ENCODE results near the gene NDUFV3.
"Not testable (repeated sequence)": the region's sequence is repeated elsewhere in the genome, so short reads cannot be mapped to it uniquely, and the experiment has no call there.

Gene NDUFV3

GRCh38 chr21:42873096-42873495, 20.0 kb upstream of the NDUFV3 start:
- Histone ChIP-seq H3K23ac (ENCODE audit: low read depth, low read length, poor library complexity) (no peak overlapping the region), H2BK5ac (ENCODE audit: low read length) (no peak overlapping the region), H3K27me3 (ENCODE audit: control insufficient read depth in 3 of 3, insufficient read depth in 3 of 3, low read depth in 1 of 3, low read length in 3 of 3) (no peaks in the 10 kb centered on the region), H3K4me3 (ENCODE audit: low read length in 2 of 2) (no peak overlapping the region), H4K8ac (ENCODE audit: low read depth, low read length) (no peak overlapping the region), H3K4me2 (ENCODE audit: insufficient read depth, low read length, poor library complexity, severe bottlenecking) (no peak overlapping the region), H2BK15ac (ENCODE audit: low read length) (no peak overlapping the region), H4K91ac (ENCODE audit: low read depth, low read length, poor library complexity) (no peak overlapping the region), H2BK12ac (ENCODE audit: low read length) (no peak overlapping the region), H3K4me1 (ENCODE audit: control insufficient read depth in 2 of 2, insufficient read depth in 1 of 2, low read depth in 1 of 2, low read length in 2 of 2) (peaks cover 0 to 2% of the 10 kb centered on the region in 2 donors), H2AFZ (ENCODE audit: low read length) (no peak overlapping the region), H3K9me3 (replicated peaks in 1 of 2; ENCODE audit: control insufficient read depth in 2 of 2, insufficient read depth in 1 of 2, low read depth in 1 of 2, low read length in 2 of 2) (no peaks in the 10 kb centered on the region), H2AK5ac (ENCODE audit: low read depth, low read length) (no peak overlapping the region), H3K18ac (ENCODE audit: low read length) (no peak overlapping the region), H3K4ac (ENCODE audit: low read length) (no peak overlapping the region), H3K27ac (replicated peaks; ENCODE audit: low read length) (no peak overlapping the region), H3K36me3 (replicated peaks in 1 of 2; ENCODE audit: control insufficient read depth in 2 of 2, insufficient read depth in 2 of 2, low read length in 2 of 2) (peaks cover 36 to 84% of the 10 kb centered on the region in 2 donors), H3K79me1 (ENCODE audit: low read depth, low read length) (peaks cover 3% of the 10 kb centered on the region), H3K9ac (ENCODE audit: low read depth, low read length, poor library complexity) (no peak overlapping the region), H3K14ac (ENCODE audit: low read length) (no peak overlapping the region), H2BK120ac (ENCODE audit: low read depth, low read length) (no peak overlapping the region)
- DNase-seq (ENCODE audit: low spot score), result no peak
- no CpG with 5 or more reads among the region's 7 CpGs for WGBS, 2 donors (ENCODE audit: extremely low coverage in 2 of 2, insufficient read length in 2 of 2, insufficient replicate concordance in 1 of 2)

GRCh38 chr21:42875811-42876210, 17.3 kb upstream of the NDUFV3 start:
- not testable (repeated sequence) for H2BK120ac ChIP-seq (ENCODE audit: low read depth, low read length); H3K4ac ChIP-seq (ENCODE audit: low read length); H3K9me3 ChIP-seq (replicated peaks in 1 of 2; ENCODE audit: control insufficient read depth in 2 of 2, insufficient read depth in 1 of 2, low read depth in 1 of 2, low read length in 2 of 2); H4K8ac ChIP-seq (ENCODE audit: low read depth, low read length); H2AFZ ChIP-seq (ENCODE audit: low read length); H3K27ac ChIP-seq (replicated peaks; ENCODE audit: low read length); H3K27me3 ChIP-seq (ENCODE audit: control insufficient read depth in 3 of 3, insufficient read depth in 3 of 3, low read depth in 1 of 3, low read length in 3 of 3); H3K23ac ChIP-seq (ENCODE audit: low read depth, low read length, poor library complexity); H3K4me3 ChIP-seq (ENCODE audit: low read length in 2 of 2); DNase-seq (ENCODE audit: low spot score); H3K18ac ChIP-seq (ENCODE audit: low read length); H2BK15ac ChIP-seq (ENCODE audit: low read length); H3K4me1 ChIP-seq (ENCODE audit: control insufficient read depth in 2 of 2, insufficient read depth in 1 of 2, low read depth in 1 of 2, low read length in 2 of 2); H3K4me2 ChIP-seq (ENCODE audit: insufficient read depth, low read length, poor library complexity, severe bottlenecking); H4K91ac ChIP-seq (ENCODE audit: low read depth, low read length, poor library complexity); H2BK12ac ChIP-seq (ENCODE audit: low read length); H3K79me1 ChIP-seq (ENCODE audit: low read depth, low read length); H3K9ac ChIP-seq (ENCODE audit: low read depth, low read length, poor library complexity); H2AK5ac ChIP-seq (ENCODE audit: low read depth, low read length); H3K14ac ChIP-seq (ENCODE audit: low read length); H2BK5ac ChIP-seq (ENCODE audit: low read length)
- peaks cover 22 to 59% of the 10 kb centered on the region in 2 donors for H3K36me3 ChIP-seq (replicated peaks in 1 of 2; ENCODE audit: control insufficient read depth in 2 of 2, insufficient read depth in 2 of 2, low read length in 2 of 2)
- WGBS, 2 donors (ENCODE audit: extremely low coverage in 2 of 2, insufficient read length in 2 of 2, insufficient replicate concordance in 1 of 2), result no CpG with 5 or more reads among the region's 10 CpGs

GRCh38 chr21:42878678-42878992, 14.5 kb upstream of the NDUFV3 start:
- no peak overlapping the region for H3K14ac ChIP-seq (ENCODE audit: low read length)
- peak overlapping the region; percentile 89 for H2AFZ ChIP-seq (ENCODE audit: low read length)
- peak overlapping the region; percentile 62 for H3K4me2 ChIP-seq (ENCODE audit: insufficient read depth, low read length, poor library complexity, severe bottlenecking)
- H3K9me3 ChIP-seq (replicated peaks in 1 of 2; ENCODE audit: control insufficient read depth in 2 of 2, insufficient read depth in 1 of 2, low read depth in 1 of 2, low read length in 2 of 2), result peaks cover 0 to 2% of the 10 kb centered on the region in 2 donors
- H3K23ac ChIP-seq (ENCODE audit: low read depth, low read length, poor library complexity), result peak overlapping the region; percentile 12
- no peak overlapping the region for H3K18ac ChIP-seq (ENCODE audit: low read length)
- no peak overlapping the region for H2BK120ac ChIP-seq (ENCODE audit: low read depth, low read length)
- H2BK15ac ChIP-seq (ENCODE audit: low read length), result no peak overlapping the region
- H4K8ac ChIP-seq (ENCODE audit: low read depth, low read length), result no peak overlapping the region
- no peak overlapping the region for H2AK5ac ChIP-seq (ENCODE audit: low read depth, low read length)
- no peak overlapping the region for H4K91ac ChIP-seq (ENCODE audit: low read depth, low read length, poor library complexity)
- peaks cover 3 to 5% of the 10 kb centered on the region in 2 donors for H3K4me1 ChIP-seq (ENCODE audit: control insufficient read depth in 2 of 2, insufficient read depth in 1 of 2, low read depth in 1 of 2, low read length in 2 of 2)
- H3K27ac ChIP-seq (replicated peaks; ENCODE audit: low read length), result peak overlapping the region; percentile 60
- H3K27me3 ChIP-seq (ENCODE audit: control insufficient read depth in 3 of 3, insufficient read depth in 3 of 3, low read depth in 1 of 3, low read length in 3 of 3), result no peaks in the 10 kb centered on the region
- peaks cover 8 to 32% of the 10 kb centered on the region in 2 donors for H3K36me3 ChIP-seq (replicated peaks in 1 of 2; ENCODE audit: control insufficient read depth in 2 of 2, insufficient read depth in 2 of 2, low read length in 2 of 2)
- H2BK5ac ChIP-seq (ENCODE audit: low read length), result no peak overlapping the region
- peak overlapping the region; percentile 71 to 95 for H3K4me3 ChIP-seq (ENCODE audit: low read length in 2 of 2)
- no peak for DNase-seq (ENCODE audit: low spot score)
- H3K79me1 ChIP-seq (ENCODE audit: low read depth, low read length), result peaks cover 2% of the 10 kb centered on the region
- peak overlapping the region; percentile 91 for H3K9ac ChIP-seq (ENCODE audit: low read depth, low read length, poor library complexity)
- H3K4ac ChIP-seq (ENCODE audit: low read length), result no peak overlapping the region
- H2BK12ac ChIP-seq (ENCODE audit: low read length), result no peak overlapping the region
- no CpG with 5 or more reads among the region's 15 CpGs for WGBS, 2 donors (ENCODE audit: extremely low coverage in 2 of 2, insufficient read length in 2 of 2, insufficient replicate concordance in 1 of 2)

- Histone ChIP-seq H3K4ac (ENCODE audit: low read length) (peak within 1 kb of the TSS; percentile 40), H2BK5ac (ENCODE audit: low read length) (no peak within 1 kb of the TSS), H4K91ac (ENCODE audit: low read depth, low read length, poor library complexity) (peak within 1 kb of the TSS; percentile 58), H3K9ac (ENCODE audit: low read depth, low read length, poor library complexity) (peak within 1 kb of the TSS; percentile 91), H3K27me3 (ENCODE audit: control insufficient read depth in 3 of 3, insufficient read depth in 3 of 3, low read depth in 1 of 3, low read length in 3 of 3) (no peaks in the 10 kb centered on the region), H3K18ac (ENCODE audit: low read length) (peak within 1 kb of the TSS; percentile 89), H3K4me2 (ENCODE audit: insufficient read depth, low read length, poor library complexity, severe bottlenecking) (peak within 1 kb of the TSS; percentile 78), H3K9me3 (replicated peaks in 1 of 2; ENCODE audit: control insufficient read depth in 2 of 2, insufficient read depth in 1 of 2, low read depth in 1 of 2, low read length in 2 of 2) (peaks cover 0 to 2% of the 10 kb centered on the region in 2 donors), H2BK15ac (ENCODE audit: low read length) (no peak within 1 kb of the TSS), H2AK5ac (ENCODE audit: low read depth, low read length) (no peak within 1 kb of the TSS), H3K4me3 (ENCODE audit: low read length in 2 of 2) (peak within 1 kb of the TSS; percentile 71 to 95), H2BK120ac (ENCODE audit: low read depth, low read length) (no peak within 1 kb of the TSS), H3K14ac (ENCODE audit: low read length) (peak within 1 kb of the TSS; percentile 41), H3K23ac (ENCODE audit: low read depth, low read length, poor library complexity) (peak within 1 kb of the TSS; percentile 12), H3K4me1 (ENCODE audit: control insufficient read depth in 2 of 2, insufficient read depth in 1 of 2, low read depth in 1 of 2, low read length in 2 of 2) (peaks cover 3 to 5% of the 10 kb centered on the region in 2 donors), H3K36me3 (replicated peaks in 1 of 2; ENCODE audit: control insufficient read depth in 2 of 2, insufficient read depth in 2 of 2, low read length in 2 of 2) (peaks cover 6 to 27% of the 10 kb centered on the region in 2 donors), H3K27ac (replicated peaks; ENCODE audit: low read length) (peak within 1 kb of the TSS; percentile 60), H2BK12ac (ENCODE audit: low read length) (no peak within 1 kb of the TSS), H2AFZ (ENCODE audit: low read length) (peak within 1 kb of the TSS; percentile 89), H3K79me1 (ENCODE audit: low read depth, low read length) (peaks cover 2% of the 10 kb centered on the region), H4K8ac (ENCODE audit: low read depth, low read length) (no peak within 1 kb of the TSS)
- peak; percentile 97 for DNase-seq (ENCODE audit: low spot score)
- no CpG with 5 or more reads among the region's 80 CpGs for WGBS, 2 donors (ENCODE audit: extremely low coverage in 2 of 2, insufficient read length in 2 of 2, insufficient replicate concordance in 1 of 2)
These were observed 13.9 kb upstream of the NDUFV3 start, which contains the start of gene WDR4 for GRCh38 chr21:42878993-42879787. TSS of gene WDR4 (minus strand) at chr21:42879539. CDS start at chr21:42879495, 44 bp downstream.
